Breast epithelium (tissue), 4 donors: ENCODE data around the gene MTERF4. TPM values are rescaled to one million over a fixed set of nuclear protein-coding genes. Genes with fewer than 3 reads are reported as not detected.

Source experiments
- DNase-seq, 2 donors: peaks; one replicate each; pipeline ENCODE4 v3.0.0-alpha.2; 2019; ENCODE audit warnings: low spot score in 2 of 2
- H3K27ac ChIP-seq, 2 donors: fragments of 200-600 bp; sonication (generic) in 1 of 2; one replicate each; pipeline ENCODE4 v1.5.1; 2016 to 2019; ENCODE audit warnings: mild to moderate bottlenecking in 1 of 2
- H3K27me3 ChIP-seq, 2 donors: fragments of 200-600 bp; sonication (generic) in 1 of 2; one replicate each; pipeline versions ENCODE4 v1.5.1 to v1.6.0; 2017 to 2019; ENCODE audit warnings: control low read depth in 1 of 2, mild to moderate bottlenecking in 1 of 2
- H3K36me3 ChIP-seq: fragments of 200-600 bp; one replicate; pipeline ENCODE4 v1.5.1; 2019
- H3K4me1 ChIP-seq, 2 donors: fragments of 200-600 bp; sonication (generic); one replicate each; pipeline ENCODE4 v1.5.1; 2016 to 2019; ENCODE audit warnings: control low read depth in 1 of 2
- H3K4me3 ChIP-seq, 3 donors: fragments of 200-600 bp; sonication (generic); 1 replicate in 2 of 3; 2 replicates in 1 of 3; pipeline ENCODE4 v1.5.1; 2016 to 2019; ENCODE audit warnings: mild to moderate bottlenecking in 3 of 3, moderate library complexity in 2 of 3
- H3K9me3 ChIP-seq, 2 donors: fragments of 200-600 bp; sonication (generic) in 1 of 2; one replicate each; pipeline ENCODE4 v1.5.1; 2016 to 2019; ENCODE audit warnings: control low read depth in 1 of 2
- POLR2A ChIP-seq: fragments of 450-650 bp; IDR thresholded peaks from one replicate; pipeline ENCODE4 v1.6.1; 2016; ENCODE audit warnings: antibody characterized with exemption, mild to moderate bottlenecking, moderate library complexity
- POLR2AphosphoS5 ChIP-seq, 3 donors: sonication (generic); formaldehyde crosslinking; IDR thresholded peaks; one replicate each; pipeline ENCODE4 v1.6.1; 2017; ENCODE audit warnings: antibody characterized with exemption in 3 of 3
- intact Hi-C: fragments of 100-400 bp; cut with DNase I; formaldehyde crosslinking; loops from one replicate; pipeline ENCODE4 v1.15.1; 2023; ENCODE audit warnings: low total_unique reads
- total RNA-seq, 3 donors: library from RNA; depleted of rRNA; stranded (reverse); fragments of >200 nt; gene quantifications; one replicate each; pipeline ENCODE4 v1.1.0, GENCODE V29; 2016
- TF ChIP-seq, protein P1 (sequence below), 3 donors: fragments of 450-650 bp; IDR thresholded peaks; one replicate each; pipeline ENCODE4 v1.5.1; 2016 to 2017; ENCODE audit warnings: antibody characterized with exemption in 3 of 3, mild to moderate bottlenecking in 3 of 3, moderate library complexity in 3 of 3

MTERF4 gene
- total RNA-seq, 3 donors from 2014 or later = 35.7 to 54.6 (median 50.2) TPM

DNA sequence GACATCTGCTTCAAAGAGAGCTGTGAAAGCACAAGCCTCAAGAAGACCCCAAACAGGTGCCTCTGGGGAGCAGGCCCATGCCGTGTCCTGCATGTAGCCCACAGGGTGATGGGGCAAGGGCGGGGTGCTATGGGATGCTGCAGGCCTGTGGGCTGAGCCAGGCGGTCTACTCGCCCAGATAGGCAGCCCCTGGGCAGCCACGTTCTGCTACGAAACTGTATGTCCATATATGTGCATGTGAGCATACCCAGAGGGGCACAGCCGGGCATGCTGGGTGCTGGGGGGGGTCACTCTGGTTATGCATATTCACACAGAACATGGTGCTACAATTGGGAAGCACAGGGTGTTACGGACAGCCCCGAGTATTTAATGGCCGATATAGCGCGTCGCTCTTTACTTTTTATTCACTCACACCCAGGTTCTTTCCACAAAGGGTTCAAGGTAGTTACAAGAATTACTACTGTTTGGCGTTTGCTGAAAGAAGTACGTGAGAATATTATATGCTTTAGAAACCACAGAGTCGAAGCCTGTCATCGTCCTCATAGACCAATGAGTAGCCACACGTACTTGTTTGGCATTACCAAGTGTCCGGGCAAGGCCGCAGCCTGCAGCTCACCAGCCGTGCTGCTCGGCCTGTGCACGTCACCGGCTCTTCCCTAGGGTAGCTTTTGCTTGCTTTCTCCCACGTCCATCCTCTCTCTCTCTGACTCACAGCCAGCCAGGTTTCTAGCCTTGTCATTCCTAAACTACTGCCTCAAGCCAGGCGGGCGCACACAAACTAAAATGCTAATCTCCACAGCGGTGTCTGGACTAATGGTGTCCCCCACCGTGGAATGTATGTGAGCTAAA lies 14.4 kb downstream of the MTERF4 start:
- Histone ChIP-seq H3K4me3 (no peak overlapping the region), H3K4me1 (no peaks in the 10 kb centered on the region), H3K9me3 (no peaks in the 10 kb centered on the region), H3K27me3 (no peaks in the 10 kb centered on the region), H3K27ac (no peak overlapping the region), H3K36me3 (peaks cover 15% of the 10 kb centered on the region)
- intact Hi-C loops = no loop called here
- TF ChIP-seq POLR2AphosphoS5 (IDR thresholded peaks at IDR 0.05) (no peak), POLR2A (no peak)
- TF ChIP-seq, protein P1, sequence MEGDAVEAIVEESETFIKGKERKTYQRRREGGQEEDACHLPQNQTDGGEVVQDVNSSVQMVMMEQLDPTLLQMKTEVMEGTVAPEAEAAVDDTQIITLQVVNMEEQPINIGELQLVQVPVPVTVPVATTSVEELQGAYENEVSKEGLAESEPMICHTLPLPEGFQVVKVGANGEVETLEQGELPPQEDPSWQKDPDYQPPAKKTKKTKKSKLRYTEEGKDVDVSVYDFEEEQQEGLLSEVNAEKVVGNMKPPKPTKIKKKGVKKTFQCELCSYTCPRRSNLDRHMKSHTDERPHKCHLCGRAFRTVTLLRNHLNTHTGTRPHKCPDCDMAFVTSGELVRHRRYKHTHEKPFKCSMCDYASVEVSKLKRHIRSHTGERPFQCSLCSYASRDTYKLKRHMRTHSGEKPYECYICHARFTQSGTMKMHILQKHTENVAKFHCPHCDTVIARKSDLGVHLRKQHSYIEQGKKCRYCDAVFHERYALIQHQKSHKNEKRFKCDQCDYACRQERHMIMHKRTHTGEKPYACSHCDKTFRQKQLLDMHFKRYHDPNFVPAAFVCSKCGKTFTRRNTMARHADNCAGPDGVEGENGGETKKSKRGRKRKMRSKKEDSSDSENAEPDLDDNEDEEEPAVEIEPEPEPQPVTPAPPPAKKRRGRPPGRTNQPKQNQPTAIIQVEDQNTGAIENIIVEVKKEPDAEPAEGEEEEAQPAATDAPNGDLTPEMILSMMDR (IDR thresholded peaks at IDR 0.05) = no peak
- no peak for DNase-seq

DNA sequence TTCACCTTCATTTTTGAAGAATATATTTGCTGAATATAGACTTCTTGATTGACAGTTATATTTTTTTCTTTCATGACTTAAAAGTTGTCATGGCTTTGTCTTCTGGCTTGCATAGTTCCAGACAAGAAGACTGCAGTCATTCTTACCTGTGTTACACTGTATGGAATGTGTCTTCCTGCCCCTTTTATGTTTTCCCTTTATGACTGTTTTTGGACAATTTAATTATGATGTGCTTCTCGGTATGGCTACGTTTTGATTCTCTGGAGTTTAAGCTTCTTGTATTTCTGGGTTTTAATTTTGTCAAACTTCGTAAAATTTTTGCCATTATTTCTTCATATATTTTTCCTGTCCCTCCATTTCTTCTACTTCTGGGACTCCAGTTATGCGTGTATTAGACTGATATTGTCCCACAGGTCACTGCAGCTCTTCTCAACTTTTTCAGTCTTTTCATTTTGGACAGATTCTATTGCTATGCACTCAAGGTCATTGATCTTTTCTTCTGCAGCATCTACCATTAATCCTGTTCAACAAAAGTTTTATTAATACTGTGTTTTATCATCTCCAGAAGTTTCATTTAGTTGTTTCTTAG lies 17.1 kb downstream of the MTERF4 start:
- Histone ChIP-seq H3K4me3 (no peak overlapping the region), H3K9me3 (no peaks in the 10 kb centered on the region), H3K27ac (no peak overlapping the region), H3K36me3 (peaks cover 15% of the 10 kb centered on the region), H3K27me3 (no peaks in the 10 kb centered on the region), H3K4me1 (no peaks in the 10 kb centered on the region)
- intact Hi-C loops = no loop called here
- DNase-seq = no peak
- TF ChIP-seq, protein P1 (IDR thresholded peaks at IDR 0.05) = no peak
- no peak for TF ChIP-seq POLR2AphosphoS5 (IDR thresholded peaks at IDR 0.05)
- TF ChIP-seq POLR2A = no peak

DNA sequence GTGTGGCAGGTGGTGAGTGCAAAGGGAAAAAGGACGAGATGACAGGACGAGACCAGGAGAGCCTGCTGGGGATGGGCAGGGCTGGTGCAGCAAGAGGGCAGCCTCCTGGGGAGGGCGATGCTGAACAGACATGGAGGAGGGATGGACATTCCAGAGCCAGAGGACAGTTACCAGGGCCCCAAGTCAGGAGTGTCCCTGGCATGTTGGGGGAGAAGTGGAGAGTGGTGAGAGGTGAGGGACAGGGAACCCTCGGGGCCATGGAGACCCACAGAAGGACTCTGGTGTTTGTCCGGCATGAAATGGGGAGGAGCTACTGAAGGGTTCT lies 19.0 kb downstream of the MTERF4 start:
- Histone ChIP-seq H3K9me3 (no peaks in the 10 kb centered on the region), H3K27ac (no peak overlapping the region), H3K27me3 (no peaks in the 10 kb centered on the region), H3K36me3 (peaks cover 5% of the 10 kb centered on the region), H3K4me1 (no peaks in the 10 kb centered on the region), H3K4me3 (no peak overlapping the region)
- intact Hi-C loops = no loop called here
- no peak for DNase-seq
- TF ChIP-seq, protein P1 (IDR thresholded peaks at IDR 0.05) = no peak
- TF ChIP-seq POLR2AphosphoS5 (IDR thresholded peaks at IDR 0.05) = no peak
- no peak for TF ChIP-seq POLR2A

DNA sequence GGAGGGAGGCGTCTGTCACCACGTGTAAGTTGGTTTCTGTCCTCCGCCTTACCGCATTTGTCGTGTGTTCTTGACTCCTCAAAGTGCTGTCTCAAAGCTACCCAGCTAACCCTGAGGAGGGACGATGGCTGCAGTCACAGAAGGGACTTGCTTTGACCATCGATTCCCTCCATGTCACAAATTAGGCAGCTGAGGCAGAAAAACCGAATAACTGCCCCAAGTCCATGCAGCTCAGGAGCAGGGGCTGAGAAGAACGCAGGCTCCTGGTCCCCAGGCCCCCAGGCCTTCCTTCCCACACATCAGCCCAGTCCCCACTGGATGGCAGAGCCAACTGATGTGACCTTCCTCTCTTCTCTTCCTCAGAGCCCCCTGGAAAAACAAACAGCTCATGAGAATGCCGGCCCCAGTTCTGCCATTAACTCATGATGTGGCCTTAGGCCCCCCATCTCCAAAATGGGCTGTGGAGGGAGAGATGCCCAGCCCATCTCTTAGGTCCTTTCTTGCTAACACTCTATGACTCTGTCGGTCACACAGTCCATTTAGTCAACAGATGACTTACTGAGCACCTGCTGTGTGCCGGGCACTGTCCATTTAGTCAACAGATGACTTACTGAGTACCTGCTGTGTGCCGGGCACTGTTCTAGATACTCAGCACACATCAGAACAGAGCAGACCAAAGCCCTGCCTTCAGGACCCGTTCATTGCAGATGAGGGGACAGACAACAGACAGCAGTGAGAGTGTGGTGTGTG lies 19.6 kb downstream of the MTERF4 start:
- Histone ChIP-seq H3K27me3 (no peaks in the 10 kb centered on the region), H3K9me3 (no peaks in the 10 kb centered on the region), H3K36me3 (no peaks in the 10 kb centered on the region), H3K4me3 (no peak overlapping the region), H3K4me1 (no peaks in the 10 kb centered on the region), H3K27ac (no peak overlapping the region)
- intact Hi-C loops = no loop called here
- no peak for DNase-seq
- no peak for TF ChIP-seq POLR2AphosphoS5 (IDR thresholded peaks at IDR 0.05)
- TF ChIP-seq POLR2A = no peak
- TF ChIP-seq, protein P1 (IDR thresholded peaks at IDR 0.05) = no peak
